ENCODE data around the gene IQGAP2.

Gene IQGAP2

DNA sequence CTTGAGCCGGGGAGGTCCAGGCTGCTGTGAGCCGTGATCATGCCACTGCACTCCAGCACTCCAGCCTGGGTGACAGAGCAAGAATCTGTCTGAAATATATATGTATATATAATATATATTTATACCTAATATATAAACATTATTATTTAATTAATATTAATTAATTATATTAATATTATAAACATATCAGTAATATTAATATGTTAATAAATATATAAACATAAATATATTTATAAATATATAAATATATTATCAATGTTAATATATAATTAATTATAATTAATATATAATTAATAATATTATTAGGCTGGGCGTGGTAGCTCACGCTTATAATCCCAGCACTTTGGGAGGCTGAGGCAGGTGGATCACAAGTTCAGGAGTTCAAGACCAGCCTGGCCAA is 354.0 kb downstream of the IQGAP2 start:
- peaks cover 3% of the 10 kb centered on the region for H3K27me3 ChIP-seq (replicated peaks; ENCODE audit: control insufficient read depth, insufficient read depth, low read length)
- DNase-seq (ENCODE audit: low read depth): no peak
- no peaks in the 10 kb centered on the region for H3K9me3 ChIP-seq (ENCODE audit: control insufficient read depth, low read length)
- no peak overlapping the region for H3K4me3 ChIP-seq (ENCODE audit: low read length)
- no peak overlapping the region for H3K9ac ChIP-seq (ENCODE audit: low read length)
- no peaks in the 10 kb centered on the region for H3K36me3 ChIP-seq (ENCODE audit: control insufficient read depth, insufficient read depth, low read length, severe bottlenecking)
- peaks cover 2% of the 10 kb centered on the region for H3K4me1 ChIP-seq (ENCODE audit: control insufficient read depth, insufficient read depth, low read length)
